Measurements from ENCODE around the gene SRA1.

DNA sequence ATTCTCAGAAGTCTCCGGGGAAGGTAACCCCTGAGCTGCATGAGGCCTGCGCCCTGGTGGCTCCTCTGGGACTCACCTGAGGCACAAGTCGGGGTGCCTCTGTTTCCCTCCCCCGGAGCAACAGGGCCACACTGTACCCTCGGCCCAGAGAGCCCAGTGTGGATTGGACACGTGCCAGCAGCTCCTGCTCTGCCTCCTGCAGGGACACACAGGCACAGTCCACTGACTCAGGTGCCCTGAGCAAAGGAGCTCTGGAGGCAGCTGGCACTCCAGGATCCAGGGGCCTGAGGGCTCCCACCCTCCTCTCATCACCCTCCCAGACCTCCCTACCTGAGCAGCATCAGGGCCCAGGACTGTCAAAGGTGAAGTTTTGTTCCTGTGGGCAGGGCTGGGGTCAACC, 36.9 kb upstream of the SRA1 start:
- TF ChIP-seq, protein P1, sequence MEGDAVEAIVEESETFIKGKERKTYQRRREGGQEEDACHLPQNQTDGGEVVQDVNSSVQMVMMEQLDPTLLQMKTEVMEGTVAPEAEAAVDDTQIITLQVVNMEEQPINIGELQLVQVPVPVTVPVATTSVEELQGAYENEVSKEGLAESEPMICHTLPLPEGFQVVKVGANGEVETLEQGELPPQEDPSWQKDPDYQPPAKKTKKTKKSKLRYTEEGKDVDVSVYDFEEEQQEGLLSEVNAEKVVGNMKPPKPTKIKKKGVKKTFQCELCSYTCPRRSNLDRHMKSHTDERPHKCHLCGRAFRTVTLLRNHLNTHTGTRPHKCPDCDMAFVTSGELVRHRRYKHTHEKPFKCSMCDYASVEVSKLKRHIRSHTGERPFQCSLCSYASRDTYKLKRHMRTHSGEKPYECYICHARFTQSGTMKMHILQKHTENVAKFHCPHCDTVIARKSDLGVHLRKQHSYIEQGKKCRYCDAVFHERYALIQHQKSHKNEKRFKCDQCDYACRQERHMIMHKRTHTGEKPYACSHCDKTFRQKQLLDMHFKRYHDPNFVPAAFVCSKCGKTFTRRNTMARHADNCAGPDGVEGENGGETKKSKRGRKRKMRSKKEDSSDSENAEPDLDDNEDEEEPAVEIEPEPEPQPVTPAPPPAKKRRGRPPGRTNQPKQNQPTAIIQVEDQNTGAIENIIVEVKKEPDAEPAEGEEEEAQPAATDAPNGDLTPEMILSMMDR (IDR thresholded peaks at IDR 0.05) = no peak
- no peak for TF ChIP-seq POLR2A (IDR thresholded peaks at IDR 0.05)

Data from transverse colon (tissue), 3 donors.